Skeletal muscle satellite cell (primary cell): Measurements from ENCODE around the gene LRRC3.

Experiments
- H3K27me3 ChIP-seq: 2 replicates; pipeline ENCODE4 v1.7.0; 2013; ENCODE audit warnings: low read length; ENCODE audit not compliant: control insufficient read depth, insufficient read depth
- H3K36me3 ChIP-seq: 2 replicates; pipeline ENCODE4 v1.7.0; 2013; ENCODE audit warnings: mild to moderate bottlenecking, control low read depth, low read length; ENCODE audit not compliant: insufficient read depth
- H3K4me1 ChIP-seq: 2 replicates; pipeline ENCODE4 v1.7.0; 2013; ENCODE audit warnings: low read length; ENCODE audit not compliant: control insufficient read depth, insufficient read depth
- H3K4me2 ChIP-seq: 2 replicates; pipeline ENCODE4 v1.7.0; 2013; ENCODE audit warnings: mild to moderate bottlenecking, low read length
- H3K4me3 ChIP-seq: 2 replicates; pipeline ENCODE4 v1.7.0; 2013; ENCODE audit warnings: low read length
- H3K9ac ChIP-seq: 2 replicates; pipeline ENCODE4 v1.7.0; 2013; ENCODE audit warnings: mild to moderate bottlenecking, low read depth, low read length, moderate library complexity
- H3K9me3 ChIP-seq: replicated peaks from 2 replicates; pipeline ENCODE4 v1.7.0; 2013; ENCODE audit warnings: mild to moderate bottlenecking, control low read depth, low read length

Gene LRRC3

GRCh38 chr21:44464351-44464750 lies 9.0 kb downstream of the LRRC3 start:
- H3K4me2 ChIP-seq, result no peak overlapping the region
- H3K4me1 ChIP-seq, result no peaks in the 10 kb centered on the region
- H3K27me3 ChIP-seq, result no peaks in the 10 kb centered on the region
- H3K36me3 ChIP-seq, result no peaks in the 10 kb centered on the region
- no peak overlapping the region for H3K9ac ChIP-seq
- no peak overlapping the region for H3K4me3 ChIP-seq
- no peaks in the 10 kb centered on the region for H3K9me3 ChIP-seq

- H3K36me3 ChIP-seq, result no peaks in the 10 kb centered on the region
- H3K4me1 ChIP-seq, result no peaks in the 10 kb centered on the region
- peaks cover 3% of the 10 kb centered on the region for H3K27me3 ChIP-seq
- H3K4me2 ChIP-seq, result no peak overlapping the region
- no peaks in the 10 kb centered on the region for H3K9me3 ChIP-seq
- H3K9ac ChIP-seq, result no peak overlapping the region
- no peak overlapping the region for H3K4me3 ChIP-seq
These were observed 11.1 kb downstream of the LRRC3 start for GRCh38 chr21:44466351-44466954.

GRCh38 chr21:44466996-44467858 lies 11.9 kb downstream of the LRRC3 start:
- no peaks in the 10 kb centered on the region for H3K36me3 ChIP-seq
- H3K4me2 ChIP-seq, result no peak overlapping the region
- H3K9me3 ChIP-seq, result no peaks in the 10 kb centered on the region
- H3K9ac ChIP-seq, result no peak overlapping the region
- H3K4me1 ChIP-seq, result no peaks in the 10 kb centered on the region
- H3K4me3 ChIP-seq, result no peak overlapping the region
- peaks cover 3% of the 10 kb centered on the region for H3K27me3 ChIP-seq

- no peaks in the 10 kb centered on the region for H3K4me1 ChIP-seq
- no peak overlapping the region for H3K4me2 ChIP-seq
- peaks cover 3% of the 10 kb centered on the region for H3K27me3 ChIP-seq
- no peaks in the 10 kb centered on the region for H3K9me3 ChIP-seq
- no peak overlapping the region for H3K4me3 ChIP-seq
- H3K36me3 ChIP-seq, result no peaks in the 10 kb centered on the region
- H3K9ac ChIP-seq, result no peak overlapping the region
These were observed 12.5 kb downstream of the LRRC3 start for GRCh38 chr21:44467859-44468195.

GRCh38 chr21:44471341-44471740 lies 16.0 kb downstream of the LRRC3 start:
- no peaks in the 10 kb centered on the region for H3K4me1 ChIP-seq
- H3K4me2 ChIP-seq, result no peak overlapping the region
- H3K9ac ChIP-seq, result no peak overlapping the region

GRCh38 chr21:44471996-44472395 lies 16.7 kb downstream of the LRRC3 start:
- Histone ChIP-seq H3K4me2 (no peak overlapping the region), H3K27me3 (peaks cover 6% of the 10 kb centered on the region)

More at GRCh38 chr21:44471341-44471740, 16.0 kb downstream of the LRRC3 start:
- H3K4me3 ChIP-seq, result no peak overlapping the region
- H3K36me3 ChIP-seq, result no peaks in the 10 kb centered on the region
- H3K27me3 ChIP-seq, result peaks cover 6% of the 10 kb centered on the region
- no peaks in the 10 kb centered on the region for H3K9me3 ChIP-seq

GRCh38 chr21:44473915-44474555 lies 18.7 kb downstream of the LRRC3 start:
- Histone ChIP-seq H3K9me3 (no peaks in the 10 kb centered on the region), H3K36me3 (no peaks in the 10 kb centered on the region), H3K4me2 (no peak overlapping the region), H3K4me3 (no peak overlapping the region), H3K27me3 (peaks cover 9% of the 10 kb centered on the region), H3K9ac (no peak overlapping the region), H3K4me1 (no peaks in the 10 kb centered on the region)

More at GRCh38 chr21:44471996-44472395, 16.7 kb downstream of the LRRC3 start:
- H3K9ac ChIP-seq, result no peak overlapping the region
- no peaks in the 10 kb centered on the region for H3K36me3 ChIP-seq
- no peaks in the 10 kb centered on the region for H3K4me1 ChIP-seq
- no peak overlapping the region for H3K4me3 ChIP-seq
- H3K9me3 ChIP-seq, result no peaks in the 10 kb centered on the region

- H3K36me3 ChIP-seq, result no peaks in the 10 kb centered on the region
- peaks cover 9% of the 10 kb centered on the region for H3K27me3 ChIP-seq
- H3K4me2 ChIP-seq, result no peak overlapping the region
- no peaks in the 10 kb centered on the region for H3K4me1 ChIP-seq
- no peak overlapping the region for H3K4me3 ChIP-seq
- no peaks in the 10 kb centered on the region for H3K9me3 ChIP-seq
- no peak overlapping the region for H3K9ac ChIP-seq
These were observed 20.0 kb downstream of the LRRC3 start for GRCh38 chr21:44475266-44475845.

- Histone ChIP-seq H3K9ac (no peak overlapping the region), H3K4me1 (no peaks in the 10 kb centered on the region), H3K27me3 (peaks cover 9% of the 10 kb centered on the region), H3K4me3 (no peak overlapping the region), H3K9me3 (no peaks in the 10 kb centered on the region), H3K36me3 (no peaks in the 10 kb centered on the region), H3K4me2 (no peak overlapping the region)
These were observed 21.8 kb downstream of the LRRC3 start for GRCh38 chr21:44477131-44477530.

- Histone ChIP-seq H3K27me3 (peaks cover 15% of the 10 kb centered on the region), H3K4me2 (no peak overlapping the region), H3K9ac (no peak overlapping the region), H3K9me3 (no peaks in the 10 kb centered on the region), H3K4me1 (no peaks in the 10 kb centered on the region), H3K4me3 (no peak overlapping the region), H3K36me3 (no peaks in the 10 kb centered on the region)
These were observed 22.4 kb downstream of the LRRC3 start for GRCh38 chr21:44477712-44478111.

- no peak overlapping the region for H3K4me2 ChIP-seq
- H3K9ac ChIP-seq, result no peak overlapping the region
- no peaks in the 10 kb centered on the region for H3K36me3 ChIP-seq
- no peaks in the 10 kb centered on the region for H3K4me1 ChIP-seq
- H3K9me3 ChIP-seq, result no peaks in the 10 kb centered on the region
- no peak overlapping the region for H3K4me3 ChIP-seq
- H3K27me3 ChIP-seq, result peaks cover 20% of the 10 kb centered on the region
These were observed 23.0 kb downstream of the LRRC3 start for GRCh38 chr21:44478124-44478800.
